Measurements from ENCODE around the gene PPARG.
"Not testable (repeated sequence)": the region's sequence is repeated elsewhere in the genome, so short reads cannot be mapped to it uniquely, and the experiment has no call there.

Gene PPARG

GRCh38 chr3:12465836-12466225 lies 177.0 kb downstream of the PPARG start:
- no peak for DNase-seq

- no peak for DNase-seq
These were observed 178.9 kb downstream of the PPARG start for GRCh38 chr3:12467746-12468145.

GRCh38 chr3:12468276-12468675 lies 179.4 kb downstream of the PPARG start:
- DNase-seq = no peak

- DNase-seq = no peak
These were observed 179.9 kb downstream of the PPARG start for GRCh38 chr3:12468757-12469156.

GRCh38 chr3:12469222-12469621 lies 180.4 kb downstream of the PPARG start:
- DNase-seq = not testable (repeated sequence)

GRCh38 chr3:12470111-12470510 lies 181.2 kb downstream of the PPARG start:
- no peak for DNase-seq

- DNase-seq = no peak
These were observed 181.8 kb downstream of the PPARG start for GRCh38 chr3:12470680-12471079.

- DNase-seq = no peak
These were observed 182.4 kb downstream of the PPARG start for GRCh38 chr3:12471241-12471640.

GRCh38 chr3:12472000-12472610 lies 183.2 kb downstream of the PPARG start:
- no peak for DNase-seq

- DNase-seq = no peak
These were observed 183.9 kb downstream of the PPARG start for GRCh38 chr3:12472796-12473195.

GRCh38 chr3:12473511-12473910 lies 184.6 kb downstream of the PPARG start:
- DNase-seq = no peak

- DNase-seq = no peak
These were observed 187.5 kb downstream of the PPARG start for GRCh38 chr3:12476238-12476897.

GRCh38 chr3:12477256-12477655 lies 188.4 kb downstream of the PPARG start:
- no peak for DNase-seq

- no peak for DNase-seq
These were observed 189.5 kb downstream of the PPARG start for GRCh38 chr3:12478326-12478725.

- DNase-seq = not testable (repeated sequence)
These were observed 190.3 kb downstream of the PPARG start for GRCh38 chr3:12479198-12479597.

GRCh38 chr3:12479919-12480427 lies 191.1 kb downstream of the PPARG start:
- no peak for DNase-seq

GRCh38 chr3:12483410-12483809 lies 194.5 kb downstream of the PPARG start:
- DNase-seq = no peak

- no peak for DNase-seq
These were observed 195.0 kb downstream of the PPARG start for GRCh38 chr3:12483872-12484197.
